Mesendoderm (in vitro differentiated cells): ENCODE results near the gene CDYL.

Experiments
- DNase-seq: peaks from one replicate; pipeline ENCODE4 v3.0.0; 2013
- H2AK5ac ChIP-seq: 2 replicates; pipeline ENCODE4 v1.6.1; 2013; ENCODE audit warnings: low read length, inconsistent platforms
- H2BK120ac ChIP-seq: 2 replicates; pipeline ENCODE4 v1.6.1; 2013; ENCODE audit warnings: low read depth, mild to moderate bottlenecking, low read length, moderate library complexity, mixed read lengths
- H2BK15ac ChIP-seq: replicated peaks from 2 replicates; pipeline ENCODE4 v1.6.1; 2013; ENCODE audit warnings: low read depth, mild to moderate bottlenecking, moderate library complexity
- H2BK5ac ChIP-seq: 2 replicates; pipeline ENCODE4 v1.6.1; 2013; ENCODE audit warnings: low read length, inconsistent platforms
- H3K18ac ChIP-seq: 2 replicates; pipeline ENCODE4 v1.6.1; 2013; ENCODE audit warnings: mild to moderate bottlenecking, low read length, mixed read lengths
- H3K23ac ChIP-seq: one replicate; pipeline ENCODE4 v1.6.1; 2013; ENCODE audit warnings: low read length
- H3K27ac ChIP-seq: 2 replicates; pipeline ENCODE4 v1.5.1; 2013; ENCODE audit warnings: low read depth, mild to moderate bottlenecking, inconsistent platforms, low read length, moderate library complexity
- H3K27me3 ChIP-seq: 2 replicates; pipeline ENCODE4 v1.6.1; 2013; ENCODE audit warnings: low read length, control low read depth, mild to moderate bottlenecking, inconsistent platforms; ENCODE audit not compliant: insufficient read depth, poor library complexity
- H3K36me3 ChIP-seq: 2 replicates; pipeline ENCODE4 v1.6.1; 2013; ENCODE audit warnings: low read length, inconsistent platforms; ENCODE audit not compliant: control insufficient read depth, insufficient read depth
- H3K4ac ChIP-seq: one replicate; pipeline ENCODE4 v1.6.1; 2013; ENCODE audit warnings: low read depth, mild to moderate bottlenecking, low read length, moderate library complexity
- H3K4me1 ChIP-seq: 2 replicates; pipeline ENCODE4 v1.6.1; 2013; ENCODE audit warnings: low read depth, low read length, inconsistent platforms; ENCODE audit not compliant: control insufficient read depth
- H3K4me2 ChIP-seq: 2 replicates; pipeline ENCODE4 v1.6.1; 2013; ENCODE audit warnings: low read length
- H3K4me3 ChIP-seq: 2 replicates; pipeline ENCODE4 v1.5.1; 2013; ENCODE audit warnings: mild to moderate bottlenecking, low read length
- H3K56ac ChIP-seq: one replicate; pipeline ENCODE4 v1.6.1; 2013; ENCODE audit warnings: low read length
- H3K79me1 ChIP-seq: 2 replicates; pipeline ENCODE4 v1.6.1; 2013; ENCODE audit warnings: low read length, inconsistent platforms
- H3K79me2 ChIP-seq: 2 replicates; pipeline ENCODE4 v1.6.1; 2013; ENCODE audit warnings: mild to moderate bottlenecking, low read length; ENCODE audit not compliant: control insufficient read depth, insufficient read depth
- H3K9ac ChIP-seq: 2 replicates; pipeline ENCODE4 v1.6.1; 2013; ENCODE audit warnings: low read length, inconsistent platforms
- H4K5ac ChIP-seq: one replicate; pipeline ENCODE4 v1.6.1; 2013; ENCODE audit warnings: low read length
- H4K8ac ChIP-seq: one replicate; pipeline ENCODE4 v1.6.1; 2013; ENCODE audit warnings: low read depth, mild to moderate bottlenecking, control low read depth, low read length, moderate library complexity
- WGBS: extraction: QIAGEN DNeasy Blood & Tissue Kit; methylation state at CpG from one replicate; pipeline ENCODE4 v1.1.7; 2013; ENCODE audit warnings: low lambda C conversion rate, missing lambda C conversion rate; ENCODE audit not compliant: insufficient coverage; ENCODE audit errors: extremely low coverage; 5-methylcytosine and 5-hydroxymethylcytosine counted together

The CDYL gene

GRCh38 chr6:4935975-4936680 is 159.9 kb downstream of the CDYL start:
- no peak overlapping the region for H4K8ac ChIP-seq
- no peak overlapping the region for H3K4me3 ChIP-seq
- H3K27me3 ChIP-seq: no peaks in the 10 kb centered on the region
- H3K56ac ChIP-seq: no peak overlapping the region
- no peak overlapping the region for H3K27ac ChIP-seq
- no peak overlapping the region for H2AK5ac ChIP-seq
- DNase-seq: no peak
- H3K79me2 ChIP-seq: peaks cover 19% of the 10 kb centered on the region
- no peak overlapping the region for H4K5ac ChIP-seq
- no peak overlapping the region for H2BK15ac ChIP-seq
- no peak overlapping the region for H3K4me2 ChIP-seq
- H3K23ac ChIP-seq: no peak overlapping the region
- WGBS: no CpG with 5 or more reads among the region's 13 CpGs
- no peak overlapping the region for H3K9ac ChIP-seq
- no peaks in the 10 kb centered on the region for H3K36me3 ChIP-seq
- H2BK5ac ChIP-seq: no peak overlapping the region
- no peak overlapping the region for H3K4ac ChIP-seq
- no peak overlapping the region for H2BK120ac ChIP-seq
- H3K4me1 ChIP-seq: peaks cover 6% of the 10 kb centered on the region
- H3K18ac ChIP-seq: no peak overlapping the region
- H3K79me1 ChIP-seq: peaks cover 22% of the 10 kb centered on the region

GRCh38 chr6:4936681-4937041 is 160.5 kb downstream of the CDYL start:
- Histone ChIP-seq H4K5ac (no peak overlapping the region), H3K4ac (no peak overlapping the region), H3K4me2 (no peak overlapping the region), H3K23ac (no peak overlapping the region), H3K79me1 (peaks cover 18% of the 10 kb centered on the region), H3K79me2 (peaks cover 14% of the 10 kb centered on the region), H2AK5ac (no peak overlapping the region), H3K36me3 (no peaks in the 10 kb centered on the region), H3K4me3 (no peak overlapping the region), H3K9ac (no peak overlapping the region), H3K4me1 (peaks cover 3% of the 10 kb centered on the region), H3K27ac (no peak overlapping the region), H4K8ac (no peak overlapping the region), H3K18ac (no peak overlapping the region), H2BK120ac (no peak overlapping the region), H2BK15ac (no peak overlapping the region), H3K56ac (no peak overlapping the region), H3K27me3 (no peaks in the 10 kb centered on the region), H2BK5ac (no peak overlapping the region)
- no CpG with 5 or more reads among the region's 4 CpGs for WGBS
- peak; percentile 53 for DNase-seq

- no CpG with 5 or more reads among the region's 9 CpGs for WGBS
- Histone ChIP-seq H3K9ac (no peak overlapping the region), H4K8ac (no peak overlapping the region), H4K5ac (no peak overlapping the region), H3K56ac (no peak overlapping the region), H2BK120ac (no peak overlapping the region), H3K4ac (no peak overlapping the region), H3K79me2 (peaks cover 14% of the 10 kb centered on the region), H3K36me3 (no peaks in the 10 kb centered on the region), H2BK15ac (no peak overlapping the region), H3K27ac (no peak overlapping the region), H3K23ac (no peak overlapping the region), H2BK5ac (no peak overlapping the region), H2AK5ac (no peak overlapping the region), H3K4me3 (no peak overlapping the region), H3K27me3 (no peaks in the 10 kb centered on the region), H3K18ac (no peak overlapping the region), H3K79me1 (peaks cover 16% of the 10 kb centered on the region), H3K4me1 (peaks cover 3% of the 10 kb centered on the region), H3K4me2 (no peak overlapping the region)
- no peak for DNase-seq
Measured at GRCh38 chr6:4937414-4937813, 161.2 kb downstream of the CDYL start.

GRCh38 chr6:4939241-4939640 is 163.0 kb downstream of the CDYL start:
- H2BK5ac ChIP-seq: no peak overlapping the region
- no peak overlapping the region for H2BK15ac ChIP-seq
- H3K4me2 ChIP-seq: no peak overlapping the region
- no peak for DNase-seq
- no peak overlapping the region for H3K56ac ChIP-seq
- no peak overlapping the region for H4K8ac ChIP-seq
- no peak overlapping the region for H3K18ac ChIP-seq
- H3K23ac ChIP-seq: no peak overlapping the region
- WGBS: no CpG with 5 or more reads among the region's 1 CpG
- peaks cover 3% of the 10 kb centered on the region for H3K79me2 ChIP-seq
- no peak overlapping the region for H3K4me3 ChIP-seq
- H2AK5ac ChIP-seq: no peak overlapping the region
- H3K79me1 ChIP-seq: peaks cover 5% of the 10 kb centered on the region
- no peak overlapping the region for H3K27ac ChIP-seq
- H3K4ac ChIP-seq: no peak overlapping the region
- H3K36me3 ChIP-seq: no peaks in the 10 kb centered on the region
- H4K5ac ChIP-seq: no peak overlapping the region
- H3K27me3 ChIP-seq: no peaks in the 10 kb centered on the region
- no peak overlapping the region for H2BK120ac ChIP-seq
- peaks cover 3% of the 10 kb centered on the region for H3K4me1 ChIP-seq
- H3K9ac ChIP-seq: no peak overlapping the region

- H2BK15ac ChIP-seq: no peak overlapping the region
- no peak overlapping the region for H3K4me2 ChIP-seq
- H3K27ac ChIP-seq: no peak overlapping the region
- no peak overlapping the region for H2BK5ac ChIP-seq
- H3K9ac ChIP-seq: no peak overlapping the region
- no peak overlapping the region for H3K18ac ChIP-seq
- no peak overlapping the region for H4K5ac ChIP-seq
- no peak overlapping the region for H3K56ac ChIP-seq
- no peak for DNase-seq
- H3K23ac ChIP-seq: no peak overlapping the region
- H3K79me1 ChIP-seq: no peaks in the 10 kb centered on the region
- no peak overlapping the region for H4K8ac ChIP-seq
- no peak overlapping the region for H2BK120ac ChIP-seq
- H3K36me3 ChIP-seq: no peaks in the 10 kb centered on the region
- no peaks in the 10 kb centered on the region for H3K79me2 ChIP-seq
- H3K4ac ChIP-seq: no peak overlapping the region
- H3K27me3 ChIP-seq: no peaks in the 10 kb centered on the region
- no peak overlapping the region for H3K4me3 ChIP-seq
- no peak overlapping the region for H2AK5ac ChIP-seq
- no CpG with 5 or more reads among the region's 5 CpGs for WGBS
- peaks cover 3% of the 10 kb centered on the region for H3K4me1 ChIP-seq
Measured at GRCh38 chr6:4940416-4940815, 164.2 kb downstream of the CDYL start.
